ENCODE data around the gene PID1. TPM values are rescaled to one million over a fixed set of nuclear protein-coding genes. Genes with fewer than 3 reads are reported as not detected.

The PID1 gene
- polyA plus RNA-seq, 4 donors, result 7.3 to 8.3 (median 8.0) TPM

DNA sequence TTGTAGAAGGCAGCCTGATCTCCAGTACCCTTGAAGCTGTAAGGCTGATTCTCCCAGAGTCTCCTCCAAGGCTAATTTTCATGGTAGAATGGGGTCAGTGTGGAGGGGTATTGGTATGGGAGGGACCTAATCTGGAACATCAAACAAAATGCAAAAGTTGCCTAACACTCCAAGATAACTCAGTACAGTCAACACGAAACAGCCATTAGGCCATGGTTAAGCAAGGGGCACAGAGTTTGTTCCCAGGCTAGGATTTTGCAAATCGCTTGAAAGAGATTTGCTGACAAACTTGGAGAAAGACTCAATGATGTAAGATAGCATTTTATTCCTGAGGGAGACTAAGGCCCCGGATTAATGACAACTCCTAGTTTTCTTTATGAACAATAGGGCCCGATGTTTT lies 5.4 kb downstream of the PID1 start:
- no peak for DNase-seq (ENCODE audit: low read depth in 4 of 4, low spot score in 3 of 4)

DNA sequence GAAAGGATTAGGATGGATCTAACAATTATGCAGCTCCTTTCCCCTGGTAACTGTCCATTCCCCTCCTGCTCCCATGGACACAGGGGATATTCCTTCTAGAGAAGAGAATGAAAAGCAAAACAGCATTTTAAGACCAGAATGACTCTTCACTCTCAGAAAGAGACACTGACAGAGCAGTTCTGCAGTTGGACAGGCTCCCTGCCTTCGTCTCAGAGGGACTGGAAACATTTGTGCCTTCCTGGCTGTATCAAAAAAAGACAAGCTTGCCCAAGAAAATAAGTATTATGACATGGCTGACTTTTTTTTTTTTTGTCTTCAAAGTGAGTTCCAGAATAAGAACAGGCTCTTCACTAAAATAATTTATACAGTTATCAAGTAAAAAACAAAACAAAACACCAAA lies 9.5 kb downstream of the PID1 start:
- no peak for DNase-seq (ENCODE audit: low read depth in 4 of 4, low spot score in 3 of 4)

DNA sequence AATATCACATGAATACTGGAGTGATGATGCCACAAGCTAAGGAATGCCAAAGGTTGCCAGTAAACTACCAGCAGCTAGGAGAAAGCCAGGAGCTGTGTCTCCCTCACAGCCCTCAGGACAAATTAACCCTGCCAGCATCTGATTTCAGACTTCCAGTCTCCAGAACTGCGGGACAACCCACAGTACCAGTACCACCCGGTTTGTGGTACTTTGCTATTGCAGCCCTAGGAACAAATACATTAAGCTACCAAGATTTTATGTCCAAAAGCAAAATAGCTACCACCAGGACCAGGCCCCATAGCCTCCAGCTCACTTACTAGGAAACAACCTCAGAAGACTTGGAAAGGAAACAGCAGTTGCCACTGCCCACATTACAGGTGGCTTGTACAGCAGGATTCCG lies 10.0 kb downstream of the PID1 start:
- no peak for DNase-seq (ENCODE audit: low read depth in 4 of 4, low spot score in 3 of 4)

DNA sequence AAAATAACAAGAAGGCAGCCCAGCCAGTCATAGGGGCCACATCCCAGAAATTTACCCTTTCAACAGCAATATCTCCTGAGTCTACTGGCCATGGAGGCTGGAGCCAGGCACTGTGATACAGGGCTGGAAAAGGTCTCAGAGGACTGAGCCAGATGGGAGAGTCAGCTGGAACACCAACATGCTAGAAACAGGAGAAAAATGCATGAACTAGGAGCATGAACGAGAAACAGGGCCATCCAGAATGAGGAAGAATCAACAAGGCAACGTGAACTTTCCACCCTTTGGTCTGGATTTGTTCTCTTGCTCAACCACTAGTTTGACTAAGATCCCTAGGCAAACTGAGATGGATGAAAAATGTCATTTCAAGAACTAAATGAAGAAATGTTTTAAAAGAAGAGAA lies 13.1 kb downstream of the PID1 start:
- DNase-seq (ENCODE audit: low read depth in 4 of 4, low spot score in 3 of 4), result no peak

DNA sequence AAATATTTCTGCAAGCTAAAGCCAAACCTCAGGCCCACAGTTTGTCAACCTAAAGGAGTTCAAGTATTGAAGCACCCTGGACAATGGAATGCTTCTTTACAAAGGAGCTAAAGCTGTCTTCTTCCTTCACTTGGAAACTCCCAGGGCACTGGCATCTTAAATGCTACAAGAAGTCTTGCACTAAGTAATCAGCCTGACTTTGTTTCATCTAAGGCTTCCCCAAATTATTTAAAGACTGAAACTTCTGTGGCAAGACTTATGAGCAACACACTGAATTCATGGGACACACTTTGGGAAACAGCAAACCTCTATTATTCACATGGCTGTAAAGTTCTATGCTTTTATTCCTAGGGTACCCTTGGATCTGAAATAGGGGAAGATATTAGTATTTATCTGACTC lies 14.7 kb downstream of the PID1 start:
- no peak for DNase-seq (ENCODE audit: low read depth in 4 of 4, low spot score in 3 of 4)

DNA sequence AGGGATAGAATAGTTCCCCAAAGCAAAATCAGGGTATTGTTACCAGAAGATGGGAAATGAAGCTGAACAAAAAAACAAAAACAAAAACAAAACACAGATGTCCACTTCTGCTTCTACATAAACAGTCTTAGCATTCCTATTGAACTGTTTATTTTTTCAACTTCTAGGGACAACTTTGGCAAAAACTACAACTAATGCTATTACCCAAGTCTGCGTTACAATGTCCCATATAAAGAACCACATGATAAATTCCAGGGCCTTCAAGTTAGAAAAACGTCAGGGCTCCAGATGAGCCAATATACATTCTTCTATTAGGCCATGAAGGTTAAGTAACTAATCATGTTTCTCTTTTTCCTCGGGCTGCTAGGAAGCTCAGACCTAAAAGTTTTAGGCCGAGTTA lies 16.9 kb downstream of the PID1 start:
- no peak for DNase-seq (ENCODE audit: low read depth in 4 of 4, low spot score in 3 of 4)

DNA sequence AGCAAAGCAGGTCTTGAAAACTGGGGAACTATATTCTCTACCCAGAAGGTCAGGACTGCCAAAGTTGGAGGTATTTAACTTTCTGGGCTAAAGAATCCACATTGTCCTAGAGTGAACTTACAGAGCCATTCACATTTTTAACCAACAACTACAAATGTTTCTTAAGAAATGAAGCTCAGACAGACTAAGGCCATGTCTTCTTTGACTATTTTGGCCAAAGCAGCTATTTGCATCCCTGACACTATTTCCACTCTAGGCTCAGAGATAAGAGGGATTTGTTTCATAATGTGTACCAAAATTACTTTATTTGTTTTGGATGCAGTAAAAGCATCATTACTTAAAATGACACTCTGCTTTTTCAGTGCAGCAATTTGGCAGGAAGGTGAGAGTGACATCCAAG lies 18.1 kb downstream of the PID1 start:
- no peak for DNase-seq (ENCODE audit: low read depth in 4 of 4, low spot score in 3 of 4)

DNA sequence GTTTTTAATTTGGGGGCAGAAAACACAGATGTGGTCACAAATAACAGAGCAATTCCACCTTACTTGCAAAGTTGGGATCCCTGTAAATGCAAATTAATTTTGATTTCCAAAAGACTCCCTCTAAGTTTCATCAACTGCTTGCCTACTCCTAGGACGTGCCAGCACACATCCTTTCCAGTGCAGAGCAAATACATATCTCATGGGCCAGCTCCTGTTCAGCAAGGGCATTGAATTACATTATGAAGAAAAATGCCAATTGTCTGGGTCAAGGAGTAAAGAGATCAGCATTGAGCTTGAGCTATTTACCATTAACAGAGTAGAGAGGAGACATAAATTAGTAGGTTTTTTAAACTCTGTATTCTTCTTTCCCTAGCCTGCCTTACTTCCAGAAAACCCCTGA lies 18.8 kb downstream of the PID1 start:
- DNase-seq (ENCODE audit: low read depth in 4 of 4, low spot score in 3 of 4), result no peak

DNA sequence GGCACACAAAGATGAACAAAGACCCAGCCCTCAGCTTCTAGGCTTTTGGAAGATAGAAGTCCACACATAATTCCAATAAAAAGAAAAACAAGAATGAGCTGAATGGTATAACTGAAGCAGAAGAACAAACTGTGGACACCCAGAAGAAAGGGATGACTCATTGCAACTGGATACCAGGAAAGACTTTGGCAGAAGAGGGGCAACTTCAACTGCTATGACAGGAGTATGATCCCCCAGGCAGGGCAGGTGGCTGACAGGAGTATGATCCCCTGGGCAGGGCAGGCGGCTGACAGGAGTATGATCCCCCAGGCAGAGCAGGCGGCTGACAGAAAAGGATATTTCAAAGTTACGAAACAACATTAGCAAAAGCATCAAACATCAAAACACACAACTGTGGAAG lies 21.6 kb downstream of the PID1 start:
- DNase-seq (ENCODE audit: low read depth in 4 of 4, low spot score in 3 of 4), result no peak

DNA sequence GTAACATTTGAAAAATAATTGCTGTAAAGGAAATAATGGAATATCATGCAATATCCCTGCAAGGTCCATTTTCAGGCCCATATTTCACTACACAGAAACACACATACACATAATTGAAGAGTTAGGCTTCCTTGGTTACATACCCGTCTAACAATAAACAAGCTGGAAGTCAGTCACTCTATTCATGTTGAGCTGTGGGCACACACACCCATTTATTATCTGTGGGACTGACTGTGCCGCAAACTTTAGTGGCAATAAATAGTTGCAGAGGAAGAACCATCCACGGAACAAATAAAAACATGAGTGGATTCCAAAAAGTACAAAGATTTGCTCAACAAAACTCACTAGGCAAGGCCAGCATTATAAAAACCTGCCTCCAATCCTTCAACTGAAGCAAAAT lies 24.8 kb downstream of the PID1 start:
- no peak for DNase-seq (ENCODE audit: low read depth in 4 of 4, low spot score in 3 of 4)

DNA sequence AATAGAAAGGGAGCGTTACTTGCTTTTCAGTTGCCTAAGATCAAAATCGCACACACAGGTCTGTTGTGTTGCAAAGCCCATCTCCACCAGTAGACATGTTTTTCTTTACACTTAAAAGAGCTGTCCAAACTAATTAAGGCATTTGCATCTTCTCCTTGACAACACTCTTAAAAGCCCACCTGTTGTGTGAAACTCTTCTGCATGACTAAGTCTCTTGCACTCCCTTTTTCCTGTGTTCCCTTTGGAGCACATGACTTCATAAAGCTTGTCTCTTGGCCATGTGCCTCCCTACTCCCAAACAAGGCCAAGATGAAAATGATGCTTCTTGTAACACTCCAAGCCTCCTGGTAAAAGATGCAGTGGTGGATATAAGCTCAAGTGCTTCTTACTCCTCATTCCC lies 26.1 kb downstream of the PID1 start:
- no peak for DNase-seq (ENCODE audit: low read depth in 4 of 4, low spot score in 3 of 4)

DNA sequence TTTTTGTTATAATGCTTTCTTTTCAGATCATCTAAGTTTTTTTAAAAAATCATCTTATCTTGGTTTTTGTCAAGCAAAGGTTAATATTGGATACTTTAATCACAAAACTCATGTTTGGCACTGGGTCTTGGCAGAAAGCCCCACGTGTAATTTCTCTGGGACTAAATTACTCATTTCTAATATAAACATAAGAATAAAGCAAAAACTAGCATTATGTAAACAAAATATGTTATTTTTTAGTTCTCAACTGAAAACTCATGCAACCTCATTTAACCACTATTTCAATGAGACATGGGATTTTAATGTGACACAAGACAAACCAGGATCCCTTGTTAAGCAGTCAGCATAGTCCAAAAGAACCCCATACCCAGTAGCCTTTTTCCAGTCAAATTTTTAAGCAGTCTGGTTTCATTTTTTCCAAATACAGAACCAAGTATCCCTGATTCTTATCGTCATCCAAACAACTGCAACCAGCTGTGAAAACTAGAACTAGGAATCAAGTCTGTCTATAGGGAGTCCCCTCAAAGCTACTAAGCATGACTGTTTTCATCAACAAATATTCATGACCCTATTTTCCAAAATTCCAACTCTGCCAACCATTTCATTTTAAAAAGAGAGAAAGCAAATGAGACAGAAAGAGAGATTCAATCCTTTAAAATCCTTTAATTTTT lies 27.1 kb downstream of the PID1 start:
- no peak for DNase-seq (ENCODE audit: low read depth in 4 of 4, low spot score in 3 of 4)

DNA sequence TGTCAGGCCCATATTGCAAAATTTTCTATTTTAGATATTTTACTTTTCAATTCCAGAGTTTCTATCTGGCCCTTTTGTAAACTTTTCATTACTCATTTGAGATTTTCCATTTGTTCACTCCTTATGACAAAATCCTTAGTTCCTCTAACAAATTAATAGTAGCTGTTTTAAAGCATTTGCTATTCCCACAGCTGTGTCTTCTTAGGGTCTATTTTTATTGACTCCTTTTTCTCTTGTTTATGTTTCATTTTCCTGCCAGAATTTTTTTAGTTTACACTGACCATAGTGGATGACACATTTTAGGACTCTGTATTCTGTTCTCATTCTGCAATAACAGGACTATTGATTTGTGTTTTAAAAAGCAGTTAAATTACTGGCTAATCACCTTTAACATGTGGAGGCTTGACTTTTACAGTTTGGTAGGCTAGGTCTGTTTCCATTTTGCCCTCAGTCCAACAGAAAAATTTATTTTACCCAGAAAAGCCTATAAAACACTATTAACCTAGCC lies 30.0 kb downstream of the PID1 start:
- DNase-seq (ENCODE audit: low read depth in 4 of 4, low spot score in 3 of 4), result no peak

DNA sequence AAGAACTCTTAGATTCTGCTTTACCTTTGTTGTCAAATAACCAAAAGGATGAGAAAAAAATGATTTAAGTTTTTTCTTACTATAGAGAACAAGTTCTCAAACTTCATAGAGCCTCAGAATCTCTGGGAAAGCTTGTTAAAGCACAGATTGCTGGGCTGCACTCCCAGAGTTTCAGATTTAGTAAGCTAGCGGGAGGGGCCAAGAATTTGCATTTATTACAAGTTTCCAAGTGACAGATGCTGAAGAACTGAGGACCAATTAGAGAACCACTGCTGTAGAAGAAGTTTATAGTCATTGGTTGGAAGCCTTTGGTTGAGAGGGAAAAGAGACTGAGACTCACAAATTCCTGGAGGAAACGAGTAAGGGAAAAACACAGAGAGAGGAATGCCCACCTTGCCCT lies 32.1 kb downstream of the PID1 start:
- no peak for DNase-seq (ENCODE audit: low read depth in 4 of 4, low spot score in 3 of 4)

DNA sequence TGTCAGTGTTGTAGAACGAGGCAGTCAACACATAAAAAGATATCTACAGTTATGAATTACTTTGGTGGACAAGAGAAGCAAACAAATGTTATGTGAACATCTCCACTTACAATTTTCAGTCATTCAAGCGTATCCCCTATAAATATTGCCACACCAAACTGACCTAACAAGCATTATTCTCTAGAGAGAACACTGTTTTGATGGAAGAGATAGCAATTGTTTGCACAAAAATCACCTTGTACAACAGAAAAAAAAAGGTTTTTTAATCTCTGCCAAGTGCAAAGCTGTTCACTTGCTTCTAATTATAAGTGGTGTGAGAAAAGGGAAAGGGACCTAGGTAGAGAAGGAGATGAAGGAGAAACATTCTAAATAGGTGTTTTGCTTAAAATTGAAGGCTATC lies 33.8 kb downstream of the PID1 start:
- no peak for DNase-seq (ENCODE audit: low read depth in 4 of 4, low spot score in 3 of 4)

DNA sequence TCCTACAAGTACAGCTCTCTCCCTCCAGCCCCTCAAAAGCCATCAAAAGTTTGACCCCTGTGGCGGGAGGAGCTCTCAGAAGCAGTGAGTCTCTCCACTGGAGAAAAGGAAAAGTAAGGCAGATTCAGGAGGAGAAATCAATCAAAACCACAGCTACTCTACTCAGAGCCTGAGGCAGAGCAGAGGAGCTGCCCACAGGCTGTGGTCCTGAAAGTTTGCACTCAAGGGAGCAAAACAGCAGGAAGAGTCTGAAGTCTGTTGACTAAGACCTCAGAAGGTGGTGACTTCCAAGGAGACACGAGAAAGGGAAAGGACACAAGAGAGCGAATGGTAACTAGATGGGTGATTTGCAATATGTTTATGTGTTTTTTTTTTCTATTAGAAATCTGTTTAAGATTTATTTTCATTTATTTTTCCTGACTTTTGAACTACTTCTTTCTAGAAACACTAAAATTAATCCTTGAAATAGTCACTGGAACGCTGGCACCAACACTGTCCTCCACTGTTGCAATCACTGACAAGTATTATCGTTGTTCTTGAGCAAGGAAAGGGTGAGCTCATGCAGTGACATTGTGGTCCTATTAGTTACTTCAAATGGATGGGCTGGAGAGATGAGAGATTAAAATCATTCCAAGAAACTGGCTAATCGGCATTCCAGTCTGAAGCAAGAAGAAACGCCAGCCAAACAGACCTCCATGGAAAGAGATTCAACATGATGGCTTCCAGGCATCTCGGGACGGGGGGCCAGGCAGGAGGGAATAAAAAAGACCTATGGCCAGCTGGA lies 35.8 kb downstream of the PID1 start:
- peak in 1 of 4 donors; percentile 5 for DNase-seq (ENCODE audit: low read depth in 4 of 4, low spot score in 3 of 4)

DNA sequence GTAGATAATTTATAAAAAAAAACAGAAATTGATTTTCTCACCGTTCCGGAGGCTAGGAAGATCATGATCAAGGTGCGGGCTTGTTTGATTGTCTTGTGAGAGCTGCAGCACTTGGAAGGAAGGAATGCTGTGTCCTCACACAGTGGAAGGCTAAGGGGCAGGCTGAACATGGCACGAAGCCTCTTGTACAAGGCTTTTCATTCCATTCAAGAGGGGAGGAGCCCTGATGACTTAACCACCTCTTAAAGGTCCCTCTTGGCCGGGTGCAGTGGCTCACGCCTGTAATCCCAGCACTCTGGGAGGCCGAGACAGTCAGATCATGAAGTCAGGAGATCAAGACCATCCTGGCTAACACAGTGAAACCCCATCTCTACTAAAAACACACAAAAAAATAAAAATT lies 39.2 kb downstream of the PID1 start:
- DNase-seq (ENCODE audit: low read depth in 4 of 4, low spot score in 3 of 4), result no peak

DNA sequence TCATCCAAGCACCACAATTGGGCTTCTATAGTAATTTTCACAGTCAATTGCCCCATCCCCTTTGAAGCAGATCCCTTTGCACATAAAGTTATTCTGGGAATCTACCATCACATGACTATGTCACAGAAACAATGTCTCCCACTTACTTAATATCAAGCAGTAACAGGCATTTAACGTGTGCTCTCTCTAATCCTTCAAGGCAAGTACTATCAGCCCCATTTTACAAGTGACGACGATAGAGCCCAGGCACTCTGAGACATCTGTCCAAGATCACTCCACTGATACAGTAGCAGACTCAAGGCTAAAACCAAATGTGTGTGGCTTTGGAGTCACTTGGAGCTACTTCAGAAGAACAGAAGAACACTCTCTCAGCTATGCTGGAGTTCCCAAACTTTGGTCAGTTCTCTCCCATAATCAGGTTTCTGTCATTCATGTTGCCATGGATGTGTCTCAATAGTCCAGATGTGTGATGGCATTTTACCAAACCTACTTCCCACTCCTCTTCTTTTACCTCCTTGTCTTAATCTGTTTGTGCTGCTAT lies 39.7 kb downstream of the PID1 start:
- no peak for DNase-seq (ENCODE audit: low read depth in 4 of 4, low spot score in 3 of 4)

DNA sequence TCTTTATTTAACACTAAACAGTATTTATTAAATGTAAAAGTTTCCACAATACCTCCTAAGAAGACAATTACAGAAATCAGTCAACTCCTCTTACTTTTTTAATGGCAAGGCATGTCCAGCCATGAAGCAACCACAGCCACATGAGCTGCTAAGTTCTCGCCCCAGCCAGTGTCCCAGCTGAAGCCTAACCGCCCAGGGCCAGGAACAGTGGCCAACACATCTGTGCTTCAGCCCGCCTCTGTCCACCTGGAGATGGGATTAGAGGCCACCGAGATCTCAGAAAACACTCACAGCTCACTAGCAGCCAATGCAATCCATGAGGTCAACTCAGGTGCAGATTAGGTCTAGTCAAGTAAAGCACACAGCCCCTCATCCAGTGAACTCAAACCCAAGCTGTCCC lies 40.2 kb downstream of the PID1 start:
- DNase-seq (ENCODE audit: low read depth in 4 of 4, low spot score in 3 of 4), result no peak

DNA sequence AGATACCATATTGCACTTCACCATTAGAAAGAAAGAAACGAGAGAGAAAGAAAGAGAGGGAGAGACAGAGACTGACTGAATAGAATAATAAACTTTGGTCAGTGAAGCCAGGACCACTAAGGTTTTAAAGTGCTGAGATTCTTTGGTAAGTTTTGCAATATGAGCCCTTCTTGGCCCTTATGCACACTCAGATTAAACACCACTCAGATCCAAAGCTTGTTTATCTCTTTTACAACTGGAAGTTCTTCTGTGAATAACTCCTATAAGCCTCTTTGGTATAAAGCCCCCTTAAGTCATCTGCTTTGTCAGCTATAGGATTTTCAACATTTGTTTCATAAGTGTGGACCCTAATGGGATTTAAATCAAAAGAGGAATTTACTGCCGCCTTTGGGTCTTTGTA lies 40.8 kb downstream of the PID1 start:
- no peak for DNase-seq (ENCODE audit: low read depth in 4 of 4, low spot score in 3 of 4)

DNA sequence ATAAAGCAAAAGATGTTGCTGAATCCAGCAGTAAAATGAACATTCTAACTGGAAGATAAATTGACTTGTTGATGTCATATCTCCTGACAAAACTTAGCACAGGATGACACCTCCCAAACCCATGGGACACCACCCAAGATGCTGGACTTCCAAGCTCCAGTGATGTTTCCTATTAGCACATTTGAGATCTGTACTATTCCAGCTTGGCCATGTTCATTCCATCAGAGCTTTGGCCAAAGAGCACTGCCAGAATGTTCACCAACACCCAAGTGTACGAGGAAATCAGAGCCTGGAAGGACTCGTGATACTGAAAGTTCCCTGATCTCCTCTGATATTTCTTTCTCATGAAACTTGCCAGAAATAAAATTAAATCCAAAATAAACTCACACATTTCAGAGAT lies 44.7 kb downstream of the PID1 start:
- no peak for DNase-seq (ENCODE audit: low read depth in 4 of 4, low spot score in 3 of 4)

DNA sequence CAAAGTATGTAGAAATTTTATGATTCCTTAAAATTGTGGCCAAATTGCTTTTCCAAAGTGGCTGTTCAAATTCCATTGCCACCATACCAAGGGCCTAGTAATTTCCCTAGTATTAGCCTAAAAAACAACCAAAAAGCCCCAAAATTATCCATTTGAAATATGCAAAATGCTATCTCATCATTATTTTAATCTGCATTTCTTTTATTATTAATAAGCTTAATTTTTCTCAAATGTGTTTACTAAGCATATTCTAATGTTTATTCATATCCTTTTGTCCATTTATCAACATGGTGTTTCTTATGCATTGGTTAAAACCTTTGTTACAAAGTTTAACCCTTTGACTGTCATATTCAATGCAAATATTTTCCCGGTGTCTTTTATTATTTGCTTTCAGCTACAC lies 48.0 kb downstream of the PID1 start:
- DNase-seq (ENCODE audit: low read depth in 4 of 4, low spot score in 3 of 4), result no peak
